HG03432 (cell line): ENCODE measurements around the gene MILR1.
A peak's percentile ranks its signal among the peaks of the same experiment; 100 is the strongest.

Experiments used
- ATAC-seq: cut with Tn5 transposase; IDR thresholded peaks from one replicate; pipeline ENCODE4 v1.9.1; 2021; ENCODE audit warnings: mild to moderate bottlenecking, moderate library complexity; ENCODE audit not compliant: unreplicated experiment

The MILR1 gene

DNA sequence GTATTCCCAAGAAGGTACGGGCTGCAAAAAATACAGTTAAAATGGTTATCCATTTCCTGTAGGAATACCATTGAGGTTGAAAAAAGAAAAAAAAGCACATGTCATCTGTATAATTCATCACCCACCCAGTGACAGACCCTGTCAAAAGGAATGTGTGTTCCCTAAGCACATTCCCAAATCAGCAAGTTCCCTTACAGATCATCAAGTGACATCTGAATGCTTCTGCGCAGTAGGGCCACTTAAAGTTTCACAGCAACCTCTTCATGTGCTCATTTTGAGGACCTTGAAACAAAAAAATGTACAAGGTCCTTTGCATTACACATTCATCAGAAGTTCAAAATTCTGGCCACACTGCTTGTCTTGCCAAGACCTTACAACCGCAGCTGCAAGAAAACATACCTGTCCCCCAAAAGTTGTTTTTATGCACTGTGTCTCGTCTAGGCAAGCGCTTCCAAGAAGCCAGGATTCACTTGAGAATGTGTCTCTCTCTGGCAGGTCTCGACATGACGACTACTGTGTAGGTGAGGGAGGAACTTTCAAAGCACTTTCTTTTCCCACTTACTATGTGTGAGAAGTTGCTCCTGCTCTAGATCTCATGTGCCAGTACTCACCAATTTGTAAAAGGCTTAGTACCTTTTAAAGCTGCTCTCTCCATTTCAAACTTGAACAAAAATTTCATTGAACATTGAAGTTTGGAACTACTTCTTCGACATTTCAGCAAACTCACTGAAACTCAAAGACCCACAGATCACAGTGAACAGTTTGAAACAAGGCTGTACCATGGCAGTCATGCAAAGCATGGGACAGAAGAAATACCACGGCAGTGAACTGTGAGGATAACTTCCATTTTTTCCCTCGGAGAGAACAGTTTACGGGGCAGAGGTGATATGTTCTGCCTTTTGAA, 52.2 kb downstream of the MILR1 start:
- no peak for ATAC-seq

DNA sequence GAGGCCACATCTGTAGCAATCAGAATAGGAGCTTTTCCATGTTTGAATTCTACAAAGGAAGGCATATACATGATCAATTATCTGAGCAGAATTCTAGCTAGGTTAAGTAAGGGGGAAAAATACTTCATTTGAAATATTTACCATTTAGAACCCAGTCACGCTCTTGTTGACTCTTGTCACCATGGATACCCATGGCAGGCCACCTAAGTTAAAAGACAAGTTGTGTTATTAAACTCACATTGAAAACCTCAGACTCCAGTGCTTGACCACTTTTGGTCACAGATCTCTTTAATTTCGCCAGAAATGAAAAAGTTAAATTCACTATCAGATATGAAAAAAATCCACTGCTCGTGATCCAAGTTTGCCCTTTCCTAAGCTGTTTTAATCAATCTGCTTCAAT, 53.1 kb downstream of the MILR1 start:
- ATAC-seq = no peak

GRCh38 chr17:64502809-64503208, 53.9 kb downstream of the MILR1 start:
- ATAC-seq = no peak

- no peak for ATAC-seq
Observed at GRCh38 chr17:64503341-64503740, 54.4 kb downstream of the MILR1 start.

GRCh38 chr17:64503821-64504768, 55.2 kb downstream of the MILR1 start:
- no peak for ATAC-seq

- ATAC-seq = no peak
Observed at GRCh38 chr17:64504769-64505339, 55.9 kb downstream of the MILR1 start.

DNA sequence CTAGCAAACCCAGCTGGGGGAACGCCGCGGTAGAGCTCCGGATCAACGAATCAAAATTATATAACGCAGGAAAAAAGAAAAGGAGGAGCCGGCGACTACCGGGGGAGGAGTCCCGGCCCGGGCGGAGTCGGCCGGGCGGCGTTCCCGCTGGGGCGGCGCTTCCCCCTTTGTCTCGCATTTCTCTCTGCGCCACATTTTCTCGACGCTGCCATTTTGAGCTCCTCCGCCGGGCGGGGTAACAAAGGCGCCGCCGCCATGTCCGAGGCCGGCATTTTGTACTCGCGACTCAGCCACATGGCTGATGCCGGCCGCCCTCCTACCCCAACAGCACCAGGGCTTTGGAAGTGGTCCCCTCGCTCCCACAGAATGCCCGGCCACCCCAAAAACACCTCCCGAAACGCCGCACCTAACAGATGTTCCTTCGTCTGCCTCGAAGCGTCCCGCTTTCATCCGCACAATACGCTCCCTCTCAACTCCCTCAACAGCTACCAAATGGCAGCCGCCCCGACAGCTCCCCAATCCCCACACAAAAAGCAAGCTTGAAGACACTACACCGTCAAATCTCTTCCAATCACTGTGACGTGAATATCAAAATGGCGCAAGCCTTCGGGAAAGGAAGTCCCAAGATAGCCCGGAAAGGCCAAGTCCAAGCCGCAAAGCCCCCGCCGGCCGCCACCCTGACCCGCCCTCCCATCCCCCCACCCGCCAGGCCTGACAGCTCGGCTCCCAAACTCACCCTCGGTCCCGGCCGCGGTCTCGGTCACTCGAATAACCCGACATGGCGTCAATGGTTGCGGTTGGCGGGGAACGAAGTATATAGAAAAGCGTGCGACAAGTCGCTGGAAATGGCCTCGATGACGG, 56.7 kb downstream of the MILR1 start:
- ATAC-seq = peak; percentile 32

- peak; percentile 70 for ATAC-seq
Observed at GRCh38 chr17:64506201-64506575, 57.3 kb downstream of the MILR1 start, which contains the start of gene DDX5. DDX5 (minus strand) TSS chr17:64506289; CDS start chr17:64506119, 170 bp downstream.

DNA sequence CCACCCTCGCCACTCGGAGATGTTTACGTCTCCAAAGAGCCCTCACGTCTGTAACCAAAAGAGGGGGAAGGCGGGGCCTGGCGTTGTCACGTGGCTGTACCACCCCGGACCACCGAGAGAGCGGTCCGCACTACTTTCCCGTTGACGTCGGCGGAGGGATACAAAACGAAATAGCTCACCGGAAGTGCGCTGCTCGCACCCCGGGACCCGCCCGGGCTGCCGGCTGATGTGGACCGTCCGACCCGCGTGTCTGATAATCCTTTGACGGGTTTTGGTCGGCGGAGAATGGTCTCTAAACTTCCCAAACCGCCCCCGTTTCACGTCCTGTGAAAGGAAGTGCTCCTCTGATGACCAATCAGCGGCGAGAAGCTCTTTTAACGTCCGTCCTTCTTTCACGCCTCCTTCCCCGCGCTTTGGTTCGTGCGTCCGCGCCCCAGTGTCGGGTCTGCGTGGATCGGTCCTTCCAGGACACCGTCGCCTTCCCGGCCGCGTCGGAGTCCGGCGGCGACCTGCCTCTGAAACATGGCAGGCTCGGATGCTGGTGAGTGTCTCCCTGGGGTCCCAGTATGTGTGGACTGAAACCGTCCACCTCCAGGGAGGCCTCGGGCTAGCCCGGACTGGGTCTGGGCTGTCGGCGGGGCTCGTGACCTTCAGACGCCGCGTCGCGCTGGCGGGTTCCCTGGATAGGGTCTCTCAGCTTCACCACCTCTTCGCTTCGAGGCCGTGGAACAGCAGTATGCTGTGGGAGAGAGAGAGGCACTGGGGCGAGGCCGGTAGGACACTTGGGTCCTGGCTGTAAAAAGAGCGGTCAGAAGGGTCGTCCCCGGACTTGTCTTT, 57.9 kb downstream of the MILR1 start, which contains the start of gene CEP95:
Gene CEP95, plus strand, starts transcription at position 402 of the 837 bp plus-strand sequence. Its CDS starts 121 bp downstream, at position 523.
- peak; percentile 65 for ATAC-seq

GRCh38 chr17:64507413-64507782, 58.5 kb downstream of the MILR1 start:
- ATAC-seq = peak; percentile 9

DNA sequence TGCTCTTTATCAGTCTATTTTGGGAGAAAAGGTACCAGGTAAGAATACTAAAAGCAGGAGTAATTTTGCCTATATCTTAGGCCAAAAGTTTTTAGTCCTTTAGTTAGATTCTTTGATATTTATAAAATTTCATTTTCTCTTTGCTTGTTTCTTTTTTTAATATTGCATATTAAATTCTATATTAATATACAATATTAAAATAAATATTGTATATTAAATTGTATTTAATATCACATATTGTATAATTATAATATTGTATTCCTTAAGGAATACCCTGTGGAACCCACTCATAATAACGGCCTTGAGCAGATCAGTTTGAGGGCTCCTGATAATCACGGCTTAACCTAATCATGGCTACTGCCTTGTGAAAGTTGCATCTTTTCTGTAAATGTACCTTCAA, 59.8 kb downstream of the MILR1 start:
- no peak for ATAC-seq

DNA sequence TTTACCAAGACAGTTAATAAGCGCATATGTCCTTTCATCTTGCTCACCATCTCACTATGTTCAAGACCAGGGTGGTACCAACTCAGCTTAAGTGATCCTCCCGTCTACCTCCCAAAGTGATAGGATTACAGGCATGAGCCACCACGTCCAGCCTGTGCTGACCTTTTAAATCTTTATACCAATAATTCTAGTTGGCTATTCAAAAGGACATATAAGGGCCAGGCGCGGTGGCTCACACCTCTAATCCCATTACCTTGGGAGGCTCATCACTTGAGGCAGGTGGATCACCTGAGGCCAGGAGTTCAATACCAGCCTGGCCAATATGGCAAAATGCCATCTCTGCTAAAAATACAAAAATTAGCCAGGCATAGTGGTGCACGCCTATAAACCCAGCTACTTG, 60.3 kb downstream of the MILR1 start:
- ATAC-seq = no peak

GRCh38 chr17:64515419-64515818, 66.5 kb downstream of the MILR1 start:
- no peak for ATAC-seq

DNA sequence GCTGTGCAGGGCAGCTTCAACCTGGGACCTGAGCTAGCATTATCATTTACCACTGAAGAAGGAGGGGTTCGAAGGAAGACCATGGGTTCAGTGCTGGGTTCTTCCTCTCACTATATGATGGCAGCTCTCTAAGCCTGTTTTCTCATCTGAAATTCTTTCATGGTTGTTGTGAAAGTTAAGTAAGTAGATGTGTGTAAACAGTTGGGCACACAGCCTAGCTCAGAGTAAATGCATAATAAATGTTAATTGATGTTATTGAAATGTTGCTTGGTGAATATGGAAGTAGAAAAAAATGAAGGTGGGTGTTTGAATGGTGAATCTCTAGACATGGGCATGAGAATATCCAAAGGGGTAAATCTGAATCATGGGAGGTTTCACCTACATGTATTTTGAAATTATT, 66.9 kb downstream of the MILR1 start:
- no peak for ATAC-seq
